Gastroesophageal sphincter (tissue), 4 donors: ENCODE data around the gene ZFYVE28. TPM values are rescaled to one million over a fixed set of nuclear protein-coding genes. Genes with fewer than 3 reads are reported as not detected.

ENCODE experiments used
- ATAC-seq: fragments of 150-250 bp; one replicate; pipeline ENCODE4 v1.9.1; 2016; ENCODE audit warnings: mild to moderate bottlenecking, moderate library complexity
- H3K27ac ChIP-seq, 4 donors: fragments of 200-600 bp; sonication (generic) in 3 of 4; 1 replicate in 3 of 4; 2 replicates in 1 of 4; pipeline ENCODE4 v1.5.1; 2016 to 2019
- H3K27me3 ChIP-seq: fragments of 200-600 bp; sonication (generic); one replicate; pipeline ENCODE4 v1.5.1; 2019
- H3K36me3 ChIP-seq, 2 donors: fragments of 200-600 bp; sonication (generic); one replicate each; pipeline ENCODE4 v1.5.1; 2019; ENCODE audit warnings: control low read depth in 1 of 2
- H3K4me1 ChIP-seq, 3 donors: fragments of 200-600 bp; sonication (generic); 1 replicate in 2 of 3; 2 replicates in 1 of 3; pipeline ENCODE4 v1.5.1; 2016 to 2019; ENCODE audit warnings: control low read depth in 2 of 3
- H3K4me3 ChIP-seq, 2 donors: fragments of 200-600 bp; sonication (generic); one replicate each; pipeline ENCODE4 v1.5.1; 2019; ENCODE audit warnings: mild to moderate bottlenecking in 1 of 2, moderate library complexity in 1 of 2
- H3K9me3 ChIP-seq, 3 donors: fragments of 200-600 bp; sonication (generic); one replicate each; pipeline ENCODE4 v1.5.1; 2017 to 2019; ENCODE audit warnings: control low read depth in 2 of 3
- EP300 ChIP-seq: sonication (generic); formaldehyde crosslinking; IDR thresholded peaks from one replicate; pipeline ENCODE4 v1.6.1; 2017; ENCODE audit warnings: antibody characterized with exemption, mild to moderate bottlenecking
- POLR2A ChIP-seq, 2 donors: fragments of 450-650 bp; IDR thresholded peaks; one replicate each; pipeline ENCODE4 v1.6.1; 2017; ENCODE audit warnings: antibody characterized with exemption in 2 of 2, mild to moderate bottlenecking in 2 of 2, moderate library complexity in 1 of 2
- POLR2AphosphoS5 ChIP-seq: sonication (generic); formaldehyde crosslinking; IDR thresholded peaks from one replicate; pipeline ENCODE4 v1.6.1; 2017; ENCODE audit warnings: antibody characterized with exemption
- WGBS, 2 donors: methylation state at CpG; one replicate each; pipeline ENCODE4 v1.1.5; 2018; ENCODE audit warnings: low coverage in 1 of 2; 5-methylcytosine and 5-hydroxymethylcytosine counted together
- total RNA-seq, 4 donors: library from RNA; depleted of rRNA; stranded (reverse); fragments of >200 nt; gene quantifications; one replicate each; pipeline ENCODE4 v1.1.0, GENCODE V29; 2016
- TF ChIP-seq, protein P1 (sequence below), 4 experiments: fragments of 200-600 bp in 2 of 4; fragments of 450-650 bp in 2 of 4; sonication (generic) in 1 of 4; IDR thresholded peaks; one replicate each; pipeline ENCODE4 v1.5.1; 2017 to 2019; ENCODE audit warnings: antibody characterized with exemption in 4 of 4, mild to moderate bottlenecking in 2 of 4, moderate library complexity in 2 of 4

ZFYVE28 gene
- total RNA-seq, 4 donors from 2014 or later, result 4.4 to 12.0 (median 8.2) TPM

DNA sequence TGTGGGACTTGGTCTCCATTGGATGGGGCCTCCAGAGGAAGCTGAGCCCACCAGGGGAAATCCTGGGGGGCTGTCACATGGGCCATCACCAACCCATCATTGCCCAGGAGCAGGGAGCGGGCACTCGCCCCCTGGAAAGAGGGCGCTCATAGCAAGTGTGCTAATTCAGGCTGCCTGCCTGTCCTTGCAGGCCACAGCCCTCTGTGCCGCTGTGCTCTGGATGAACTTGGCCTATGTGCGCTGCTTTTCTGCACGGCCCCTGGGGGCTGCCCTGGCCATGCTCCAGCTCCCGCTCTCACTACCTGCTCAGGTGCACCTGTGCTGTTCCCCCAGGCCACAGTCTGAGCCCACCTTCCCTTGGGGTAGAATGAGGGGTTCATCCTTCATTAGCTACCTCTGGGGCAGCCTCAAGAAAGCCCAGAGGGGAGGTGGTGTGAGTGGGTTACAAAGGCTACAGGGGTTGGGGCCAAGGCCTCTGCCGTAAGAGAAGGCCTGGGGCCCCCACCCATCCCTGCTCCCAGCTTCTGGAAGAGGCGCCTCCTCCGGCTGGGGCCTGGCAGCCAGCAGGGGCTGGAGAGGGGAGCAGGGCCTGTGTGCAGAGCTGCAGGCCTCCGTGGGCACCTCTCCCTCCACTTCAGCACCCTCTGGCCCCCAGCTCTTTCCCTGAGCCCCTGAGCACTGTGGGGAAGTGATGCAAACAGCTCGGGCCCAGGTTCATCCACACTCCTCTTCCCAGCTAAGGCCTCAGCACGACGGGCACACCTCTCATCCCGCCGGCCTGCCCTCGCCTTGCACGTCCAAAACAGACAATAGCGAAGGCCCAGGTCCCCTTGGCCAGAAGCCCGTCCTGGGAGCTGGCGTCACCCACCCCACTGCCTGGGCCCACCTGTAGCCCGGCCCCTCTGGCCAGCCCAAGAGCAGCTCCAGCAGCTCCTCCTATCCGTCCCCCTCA, 9.2 kb upstream of the ZFYVE28 start:
- peaks cover 56% of the 10 kb centered on the region for H3K27me3 ChIP-seq
- ATAC-seq, result no peak
- H3K9me3 ChIP-seq, result no peaks in the 10 kb centered on the region
- no peaks in the 10 kb centered on the region for H3K4me1 ChIP-seq
- TF ChIP-seq POLR2AphosphoS5 (no peak), POLR2A (IDR thresholded peaks at IDR 0.05) (no peak), EP300 (no peak)
- TF ChIP-seq, protein P1, sequence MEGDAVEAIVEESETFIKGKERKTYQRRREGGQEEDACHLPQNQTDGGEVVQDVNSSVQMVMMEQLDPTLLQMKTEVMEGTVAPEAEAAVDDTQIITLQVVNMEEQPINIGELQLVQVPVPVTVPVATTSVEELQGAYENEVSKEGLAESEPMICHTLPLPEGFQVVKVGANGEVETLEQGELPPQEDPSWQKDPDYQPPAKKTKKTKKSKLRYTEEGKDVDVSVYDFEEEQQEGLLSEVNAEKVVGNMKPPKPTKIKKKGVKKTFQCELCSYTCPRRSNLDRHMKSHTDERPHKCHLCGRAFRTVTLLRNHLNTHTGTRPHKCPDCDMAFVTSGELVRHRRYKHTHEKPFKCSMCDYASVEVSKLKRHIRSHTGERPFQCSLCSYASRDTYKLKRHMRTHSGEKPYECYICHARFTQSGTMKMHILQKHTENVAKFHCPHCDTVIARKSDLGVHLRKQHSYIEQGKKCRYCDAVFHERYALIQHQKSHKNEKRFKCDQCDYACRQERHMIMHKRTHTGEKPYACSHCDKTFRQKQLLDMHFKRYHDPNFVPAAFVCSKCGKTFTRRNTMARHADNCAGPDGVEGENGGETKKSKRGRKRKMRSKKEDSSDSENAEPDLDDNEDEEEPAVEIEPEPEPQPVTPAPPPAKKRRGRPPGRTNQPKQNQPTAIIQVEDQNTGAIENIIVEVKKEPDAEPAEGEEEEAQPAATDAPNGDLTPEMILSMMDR (IDR thresholded peaks at IDR 0.05), result no peak
- WGBS, 2 donors, result 70% methylated on average over 2 of the region's 23 CpGs; no CpG with 5 or more reads in 1 of the 2 donors
- no peak overlapping the region for H3K4me3 ChIP-seq
- H3K27ac ChIP-seq, result no peak overlapping the region
- no peaks in the 10 kb centered on the region for H3K36me3 ChIP-seq

DNA sequence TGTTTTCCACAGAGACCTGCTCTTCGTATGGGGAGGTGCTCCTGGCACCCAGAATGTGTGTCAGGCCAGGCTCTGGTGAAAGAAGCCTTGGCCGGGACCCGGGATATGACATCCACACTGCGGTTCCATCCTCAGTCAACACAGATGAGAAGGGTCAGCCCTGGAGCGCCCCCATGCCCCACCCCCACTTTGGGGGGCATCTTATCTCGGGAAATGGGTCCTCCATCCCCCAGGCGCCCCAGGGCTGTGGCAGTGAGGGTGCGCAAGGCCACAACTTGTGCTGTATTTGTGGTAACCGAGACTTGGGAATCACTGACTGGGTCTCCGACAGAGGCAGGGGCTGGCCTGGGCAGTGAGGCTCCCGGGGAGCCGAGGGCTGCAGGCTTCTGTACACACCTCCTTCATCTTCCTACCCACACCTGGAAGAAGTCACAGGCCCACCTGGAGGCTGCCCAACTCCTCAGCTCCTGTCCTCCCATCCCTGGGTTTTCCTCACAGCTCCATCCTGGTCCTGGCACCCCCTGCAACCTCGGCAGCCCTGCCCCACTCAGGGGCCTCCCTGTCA, 8.3 kb upstream of the ZFYVE28 start:
- Histone ChIP-seq H3K4me1 (no peaks in the 10 kb centered on the region), H3K36me3 (no peaks in the 10 kb centered on the region), H3K4me3 (no peak overlapping the region), H3K27ac (no peak overlapping the region), H3K27me3 (peaks cover 64% of the 10 kb centered on the region), H3K9me3 (no peaks in the 10 kb centered on the region)
- no peak for ATAC-seq
- TF ChIP-seq EP300 (no peak), POLR2A (IDR thresholded peaks at IDR 0.05) (no peak), POLR2AphosphoS5 (no peak)
- TF ChIP-seq, protein P1 (IDR thresholded peaks at IDR 0.05), result no peak
- WGBS, 2 donors, result 67 to 80% methylated on average over 1 of the region's 13 CpGs

DNA sequence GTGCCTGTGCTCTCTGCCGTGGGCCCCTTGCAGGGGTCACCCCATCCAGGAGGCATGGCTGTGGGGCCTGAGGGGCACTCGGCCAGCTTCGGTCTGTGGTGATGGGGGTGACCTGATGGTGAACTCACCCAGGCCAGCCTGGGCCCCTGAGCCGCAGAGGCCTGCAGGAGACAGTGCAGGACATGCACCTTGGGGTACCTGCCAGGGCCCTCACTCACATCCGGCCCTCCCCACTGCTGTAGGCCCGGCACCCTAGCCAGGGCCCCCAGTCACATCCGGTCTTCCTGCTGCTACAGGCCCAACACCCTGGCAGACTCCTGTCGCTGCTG, 7.6 kb upstream of the ZFYVE28 start:
- Histone ChIP-seq H3K27me3 (peaks cover 72% of the 10 kb centered on the region), H3K4me1 (no peaks in the 10 kb centered on the region), H3K36me3 (no peaks in the 10 kb centered on the region), H3K9me3 (no peaks in the 10 kb centered on the region), H3K27ac (no peak overlapping the region), H3K4me3 (no peak overlapping the region)
- no peak for TF ChIP-seq POLR2AphosphoS5
- no peak for TF ChIP-seq EP300
- TF ChIP-seq POLR2A (IDR thresholded peaks at IDR 0.05), result no peak
- WGBS, 2 donors, result no CpG with 5 or more reads among the region's 8 CpGs
- no peak for ATAC-seq

DNA sequence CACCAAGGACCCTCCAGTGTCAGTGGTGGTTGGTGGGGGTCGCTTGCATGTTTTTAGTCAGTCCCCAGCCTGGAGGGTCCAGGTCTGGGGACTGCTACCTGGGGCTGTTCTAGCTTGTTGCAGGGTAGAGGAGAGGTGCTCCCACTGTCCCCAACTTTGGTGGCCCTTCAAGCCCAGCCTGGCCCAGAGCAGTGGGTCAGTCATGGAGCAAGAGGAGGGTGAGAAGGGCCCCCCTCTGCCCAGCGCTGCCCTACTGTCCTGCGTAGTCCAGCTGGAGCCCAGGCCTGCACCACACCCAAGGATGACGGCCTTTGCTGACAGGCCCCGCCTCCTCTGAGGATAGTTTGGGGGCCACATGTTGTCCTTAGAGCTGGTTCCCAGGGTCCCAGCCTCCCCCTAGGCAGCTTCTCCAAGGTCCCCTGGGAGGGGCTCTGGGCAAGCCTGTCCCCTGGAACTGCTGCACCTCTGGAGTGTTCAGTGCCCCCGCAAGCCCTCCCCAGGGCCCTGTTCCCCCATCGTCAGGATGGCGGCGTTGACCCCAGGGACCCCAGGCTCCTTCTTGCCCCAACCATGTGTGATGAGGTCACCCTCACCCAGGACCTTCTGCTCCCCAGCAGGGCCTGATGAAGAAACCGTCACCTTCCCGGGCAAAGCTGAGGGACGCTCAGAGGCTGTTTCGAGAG, 7.1 kb upstream of the ZFYVE28 start:
- no peak for ATAC-seq
- H3K27ac ChIP-seq, result no peak overlapping the region
- no peak overlapping the region for H3K4me3 ChIP-seq
- WGBS, 2 donors, result 40% methylated on average over 1 of the region's 13 CpGs; no CpG with 5 or more reads in 1 of the 2 donors
- H3K36me3 ChIP-seq, result no peaks in the 10 kb centered on the region
- H3K27me3 ChIP-seq, result peaks cover 77% of the 10 kb centered on the region
- no peaks in the 10 kb centered on the region for H3K9me3 ChIP-seq
- no peaks in the 10 kb centered on the region for H3K4me1 ChIP-seq
- TF ChIP-seq, protein P1 (IDR thresholded peaks at IDR 0.05), result no peak
- TF ChIP-seq POLR2AphosphoS5 (no peak), EP300 (no peak), POLR2A (IDR thresholded peaks at IDR 0.05) (no peak)

DNA sequence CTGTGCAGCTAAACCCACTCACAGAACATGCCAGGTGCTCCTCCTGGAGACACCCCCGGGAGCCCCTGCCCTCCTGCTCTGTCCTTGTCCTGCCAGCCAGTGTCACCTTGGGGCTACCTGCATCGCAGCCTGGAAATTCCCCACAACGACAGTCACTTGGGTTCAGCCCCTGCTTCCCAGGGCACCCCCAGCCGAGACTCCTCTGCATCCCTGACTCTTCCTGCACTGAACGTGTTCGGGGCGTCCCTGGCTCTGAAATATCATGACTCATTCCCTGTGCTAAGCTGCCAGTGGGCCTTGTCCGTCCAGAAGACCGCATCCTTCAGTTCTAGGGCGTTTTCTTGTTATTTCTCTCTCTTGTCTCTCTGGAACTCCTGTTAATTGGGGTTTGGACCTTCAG, 6.1 kb upstream of the ZFYVE28 start:
- WGBS, 2 donors, result 60 to 88% methylated on average over 6 to 8 of the region's 10 CpGs
- Histone ChIP-seq H3K4me1 (peaks cover 0 to 2% (median under 1%) of the 10 kb centered on the region in 3 donors), H3K4me3 (no peak overlapping the region), H3K27me3 (peaks cover 85% of the 10 kb centered on the region), H3K27ac (no peak overlapping the region), H3K9me3 (no peaks in the 10 kb centered on the region), H3K36me3 (no peaks in the 10 kb centered on the region)
- TF ChIP-seq, protein P1 (IDR thresholded peaks at IDR 0.05), result no peak
- TF ChIP-seq POLR2AphosphoS5 (no peak), POLR2A (IDR thresholded peaks at IDR 0.05) (no peak), EP300 (no peak)
- no peak for ATAC-seq
